Activated CD4-positive, alpha-beta T cell treated with anti-CD3 and anti-CD28 coated beads, Interleukin-10, Interleukin-2, amounts not matched to agents 100 ng/mL and 50 ng/mL, durations not matched to agents 16 hours and 8 hours (primary cell): ENCODE measurements around the gene TRIP13.
"Not testable (repeated sequence)": the region's sequence is repeated elsewhere in the genome, so short reads cannot be mapped to it uniquely, and the experiment has no call there.

Experiments used
- DNase-seq: peaks from one replicate; pipeline ENCODE4 v3.0.0-alpha.2; 2020

The TRIP13 gene

GRCh38 chr5:921456-922435 lies 29.1 kb downstream of the TRIP13 start:
- no peak for DNase-seq

GRCh38 chr5:922436-923280 lies 30.0 kb downstream of the TRIP13 start:
- DNase-seq: no peak

- peak; percentile 77 for DNase-seq
Measured at GRCh38 chr5:923281-923873, 30.7 kb downstream of the TRIP13 start.

GRCh38 chr5:926417-927171 lies 33.9 kb downstream of the TRIP13 start:
- DNase-seq: peak; percentile 25

- DNase-seq: no peak
Measured at GRCh38 chr5:927172-928015, 34.7 kb downstream of the TRIP13 start.

- DNase-seq: not testable (repeated sequence)
Measured at GRCh38 chr5:929182-929581, 36.5 kb downstream of the TRIP13 start.

GRCh38 chr5:929596-929995 lies 36.9 kb downstream of the TRIP13 start:
- no peak for DNase-seq

- no peak for DNase-seq
Measured at GRCh38 chr5:930866-931265, 38.2 kb downstream of the TRIP13 start.

GRCh38 chr5:931570-932145 lies 39.0 kb downstream of the TRIP13 start:
- no peak for DNase-seq

GRCh38 chr5:932151-932627 lies 39.5 kb downstream of the TRIP13 start:
- no peak for DNase-seq

GRCh38 chr5:932628-933250 lies 40.1 kb downstream of the TRIP13 start:
- no peak for DNase-seq

GRCh38 chr5:933251-933861 lies 40.7 kb downstream of the TRIP13 start:
- no peak for DNase-seq

GRCh38 chr5:933951-934350 lies 41.3 kb downstream of the TRIP13 start:
- not testable (repeated sequence) for DNase-seq

GRCh38 chr5:934381-934967 lies 41.8 kb downstream of the TRIP13 start:
- not testable (repeated sequence) for DNase-seq

- DNase-seq: no peak
Measured at GRCh38 chr5:935510-936084, 42.9 kb downstream of the TRIP13 start.

- no peak for DNase-seq
Measured at GRCh38 chr5:936149-937144, 43.8 kb downstream of the TRIP13 start.

- DNase-seq: no peak
Measured at GRCh38 chr5:937151-937924, 44.7 kb downstream of the TRIP13 start.
